A673 (cell line): ENCODE results near the gene VARS1.
A peak's percentile ranks its signal among the peaks of the same experiment; 100 is the strongest.
"Not testable (repeated sequence)": the region's sequence is repeated elsewhere in the genome, so short reads cannot be mapped to it uniquely, and the experiment has no call there.

Experiments used
- CTCF ChIP-seq: fragments of 300-800, 200-600 bp; sonication (generic); conservative IDR thresholded peaks from 2 replicates; pipeline ENCODE4 v1.5.1; 2017; ENCODE audit warnings: low read depth, mild to moderate bottlenecking, antibody characterized with exemption, low read length, moderate library complexity, mixed read lengths
- EZH2 ChIP-seq: fragments of 200-600 bp; sonication (generic); IDR thresholded peaks from 2 replicates; pipeline ENCODE4 v1.6.1; 2017; ENCODE audit warnings: borderline replicate concordance, low read depth, mild to moderate bottlenecking, mixed read lengths, antibody characterized with exemption, low read length; ENCODE audit not compliant: poor library complexity, severe bottlenecking

GRCh38 chr6:31817133-31817928 is 21.8 kb upstream of the VARS1 start:
- TF ChIP-seq CTCF: peak; percentile 32; the same call in 1 of the 2 replicates
- not testable (repeated sequence) for TF ChIP-seq EZH2
